Activated T-helper 9 cell treated with anti-CD3 and anti-CD28 coated beads, Interleukin-2, amount 50 U/mL, for 16 hours (primary cell): Measurements from ENCODE around the gene ZC3H4.

ENCODE experiments used
- DNase-seq: peaks from one replicate; pipeline ENCODE4 v3.0.0-alpha.2; 2020; ENCODE audit warnings: low read depth

The ZC3H4 gene

GRCh38 chr19:47047763-47048405 lies 65.7 kb downstream of the ZC3H4 start:
- peak; percentile 54 for DNase-seq

- no peak for DNase-seq
Observed at GRCh38 chr19:47047272-47047762, 66.3 kb downstream of the ZC3H4 start.

DNA sequence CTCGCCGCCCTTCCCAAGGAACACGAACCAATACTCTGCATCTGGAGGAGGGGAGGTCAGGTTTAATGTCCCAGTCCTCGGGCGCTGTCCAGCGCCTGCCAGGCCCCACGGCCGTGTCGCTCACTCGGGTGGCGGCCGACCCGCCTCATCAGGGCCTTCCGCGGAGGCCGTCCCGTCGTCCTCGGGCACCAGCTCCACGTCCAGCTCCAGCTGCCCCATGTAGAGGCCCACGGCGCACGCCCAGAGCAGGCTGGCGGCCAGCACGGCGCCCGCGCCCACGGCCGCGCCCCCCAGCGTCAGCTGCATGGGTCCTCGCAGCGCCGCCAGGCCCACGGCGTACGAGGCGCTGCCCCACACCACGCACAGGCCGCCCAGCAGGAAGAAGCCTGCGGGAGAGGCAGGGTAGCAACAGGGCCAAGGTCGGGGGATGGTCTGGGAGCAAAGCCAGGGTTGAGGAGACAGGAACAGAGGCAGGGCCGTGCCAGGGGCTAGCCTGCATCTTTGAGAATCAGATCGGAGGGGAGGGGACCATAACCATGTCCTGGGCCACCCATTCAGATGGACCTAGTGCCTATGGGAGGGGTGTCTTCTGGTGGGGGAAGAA lies 67.6 kb downstream of the ZC3H4 start:
- no peak for DNase-seq

DNA sequence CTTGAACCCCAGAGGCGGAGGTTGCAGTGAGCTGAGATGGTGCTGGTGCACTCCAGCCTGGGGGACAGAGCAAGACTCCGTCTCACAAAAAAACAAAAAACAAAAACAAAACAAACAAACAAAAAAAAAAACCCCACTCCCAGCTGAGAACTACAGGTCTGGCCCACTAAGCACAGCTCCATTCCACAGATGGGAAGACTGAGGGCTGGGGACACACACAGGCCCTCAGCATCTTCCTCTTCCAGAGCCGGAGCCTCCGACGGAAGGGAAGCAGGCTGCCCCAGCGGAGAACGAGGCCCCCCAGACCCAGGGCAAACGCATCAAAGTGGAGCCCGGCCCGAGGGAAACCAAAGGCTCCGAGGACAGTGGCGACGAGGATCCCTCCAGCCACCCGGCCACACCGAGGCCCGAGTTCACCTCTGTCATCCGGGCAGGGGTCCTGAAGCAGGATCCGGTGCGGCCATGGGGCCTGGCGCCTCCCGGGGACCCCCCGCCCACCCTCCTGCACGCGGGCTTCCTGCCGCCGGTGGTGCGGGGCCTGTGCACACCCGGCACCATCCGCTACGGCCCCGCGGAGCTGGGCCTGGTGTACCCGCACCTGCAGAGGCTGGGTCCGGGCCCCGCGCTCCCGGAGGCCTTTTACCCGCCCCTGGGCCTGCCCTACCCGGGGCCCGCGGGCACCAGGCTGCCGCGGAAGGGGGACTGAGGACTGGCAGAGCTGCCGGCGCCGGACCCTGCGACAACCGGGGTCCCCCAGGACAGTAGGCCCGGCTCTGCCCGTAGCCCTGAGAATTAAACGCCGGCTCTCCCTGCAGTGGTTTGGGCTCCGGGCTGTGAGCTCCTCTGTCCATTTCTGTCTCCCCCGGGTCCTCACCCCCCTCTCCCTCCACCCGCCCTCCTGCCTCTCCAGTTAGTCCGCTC lies 68.4 kb downstream of the ZC3H4 start:
- no peak for DNase-seq

- no peak for DNase-seq
Observed at GRCh38 chr19:47040869-47041268, 72.7 kb downstream of the ZC3H4 start.

- no peak for DNase-seq
Observed at GRCh38 chr19:47039239-47039874, 74.2 kb downstream of the ZC3H4 start.

DNA sequence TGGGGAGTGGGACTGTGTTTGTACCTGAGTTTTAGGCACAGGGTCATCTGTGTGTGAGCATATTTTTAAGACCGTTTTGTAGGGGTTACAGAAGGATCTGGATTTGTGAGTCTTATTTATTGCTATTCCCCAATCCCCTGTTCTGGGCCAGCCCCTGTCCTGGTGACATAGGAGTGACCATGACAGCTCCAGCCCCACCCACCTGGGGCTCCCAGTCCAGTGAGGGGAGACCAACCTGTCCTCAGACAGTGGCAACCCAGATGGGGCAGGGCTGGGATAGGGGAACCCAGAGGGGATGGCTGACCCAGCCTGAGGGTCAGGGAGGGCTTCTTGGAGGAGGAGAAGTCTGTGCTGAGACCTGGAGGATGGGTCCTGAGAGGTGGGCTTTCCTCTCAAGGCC lies 75.8 kb downstream of the ZC3H4 start:
- DNase-seq = no peak

DNA sequence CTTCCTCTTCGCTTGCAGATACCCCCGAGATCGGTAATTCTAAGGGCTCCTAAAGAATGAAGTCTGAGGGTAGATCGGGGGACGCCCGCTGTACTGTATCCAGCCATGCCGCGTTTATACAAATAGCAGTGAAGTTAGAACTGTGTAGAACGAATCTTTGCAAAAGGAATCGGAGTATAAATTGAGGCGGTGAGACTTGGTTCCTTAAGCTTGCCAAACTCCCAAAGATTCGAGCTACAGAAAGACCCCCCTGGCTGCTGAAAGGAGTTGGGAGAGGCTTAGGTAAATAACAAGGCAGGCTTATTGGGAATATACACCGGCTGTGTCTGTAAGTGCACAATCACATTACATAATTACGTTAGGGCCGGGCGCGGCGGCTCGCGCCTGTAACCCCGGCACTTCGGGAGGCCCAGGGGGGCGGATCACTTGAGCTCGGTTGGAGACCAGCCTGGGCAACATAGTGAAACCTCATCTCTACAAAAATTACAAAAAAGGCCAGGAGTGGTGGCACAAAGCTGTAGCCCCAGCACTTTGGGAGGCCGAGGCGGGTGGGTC lies 77.4 kb downstream of the ZC3H4 start:
- no peak for DNase-seq

GRCh38 chr19:47035127-47036096 lies 78.2 kb downstream of the ZC3H4 start:
- peak; percentile 92 for DNase-seq

GRCh38 chr19:47032171-47032811 lies 81.3 kb downstream of the ZC3H4 start:
- peak; percentile 55 for DNase-seq

DNA sequence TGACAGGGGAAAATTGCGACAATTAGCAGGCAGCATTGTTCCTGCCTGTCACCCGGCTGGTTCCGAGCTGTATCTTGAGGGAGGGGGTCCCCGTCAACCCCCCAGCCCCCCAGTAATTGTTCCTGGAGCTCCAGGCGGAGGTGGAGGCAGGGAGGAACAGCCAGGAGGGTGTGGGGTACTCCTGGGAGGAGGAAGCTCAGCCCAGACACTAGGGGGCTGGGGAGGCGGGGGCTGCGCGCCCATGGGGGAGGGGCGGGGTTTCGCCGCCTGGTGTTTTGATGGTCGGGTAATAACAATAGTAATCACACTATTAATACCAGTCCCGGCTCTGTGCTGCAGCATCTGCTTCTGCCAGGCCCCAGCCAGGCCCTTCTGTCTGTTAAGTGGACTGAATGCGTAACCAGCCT lies 85.4 kb downstream of the ZC3H4 start:
- no peak for DNase-seq

- no peak for DNase-seq
Observed at GRCh38 chr19:47027586-47028088, 85.9 kb downstream of the ZC3H4 start.

DNA sequence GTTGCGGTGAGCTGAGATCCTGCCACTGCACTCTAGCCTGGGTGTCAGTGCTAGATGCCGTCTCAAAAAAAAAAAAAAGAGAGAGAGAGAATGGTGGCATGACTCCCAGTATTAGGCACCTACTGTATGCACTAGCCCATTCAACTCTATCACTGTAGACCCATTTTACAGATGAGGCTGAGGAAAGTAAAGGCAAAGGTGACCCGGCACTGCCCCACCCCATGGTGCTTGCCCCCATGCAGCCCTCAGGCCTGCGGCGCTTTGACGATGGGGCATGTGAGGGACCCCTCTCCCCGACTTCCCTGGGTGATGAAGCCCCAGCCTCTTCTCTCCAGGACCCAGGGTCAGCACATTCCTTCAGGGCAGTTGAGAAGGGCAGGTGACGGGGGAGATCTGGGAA lies 86.7 kb downstream of the ZC3H4 start:
- DNase-seq = no peak

GRCh38 chr19:47026156-47026555 lies 87.4 kb downstream of the ZC3H4 start:
- no peak for DNase-seq

GRCh38 chr19:47024502-47024901 lies 89.1 kb downstream of the ZC3H4 start:
- DNase-seq = no peak

DNA sequence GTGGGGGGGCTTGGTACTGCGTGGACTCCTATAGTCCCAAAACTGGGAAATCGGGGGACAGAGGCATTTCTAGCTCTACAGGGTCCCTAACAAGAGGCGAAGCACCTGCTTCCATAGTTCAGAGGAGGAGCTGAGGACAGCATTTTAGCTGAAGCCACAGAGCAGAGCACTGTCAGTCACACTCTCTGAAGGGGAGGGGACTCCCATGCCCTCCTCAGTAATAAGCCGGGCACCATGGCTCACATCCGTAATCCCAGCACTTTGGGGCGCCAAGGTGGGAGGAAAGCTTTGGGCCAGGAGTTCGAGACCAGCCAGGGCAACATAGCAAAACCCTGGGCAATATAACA lies 90.2 kb downstream of the ZC3H4 start:
- no peak for DNase-seq

DNA sequence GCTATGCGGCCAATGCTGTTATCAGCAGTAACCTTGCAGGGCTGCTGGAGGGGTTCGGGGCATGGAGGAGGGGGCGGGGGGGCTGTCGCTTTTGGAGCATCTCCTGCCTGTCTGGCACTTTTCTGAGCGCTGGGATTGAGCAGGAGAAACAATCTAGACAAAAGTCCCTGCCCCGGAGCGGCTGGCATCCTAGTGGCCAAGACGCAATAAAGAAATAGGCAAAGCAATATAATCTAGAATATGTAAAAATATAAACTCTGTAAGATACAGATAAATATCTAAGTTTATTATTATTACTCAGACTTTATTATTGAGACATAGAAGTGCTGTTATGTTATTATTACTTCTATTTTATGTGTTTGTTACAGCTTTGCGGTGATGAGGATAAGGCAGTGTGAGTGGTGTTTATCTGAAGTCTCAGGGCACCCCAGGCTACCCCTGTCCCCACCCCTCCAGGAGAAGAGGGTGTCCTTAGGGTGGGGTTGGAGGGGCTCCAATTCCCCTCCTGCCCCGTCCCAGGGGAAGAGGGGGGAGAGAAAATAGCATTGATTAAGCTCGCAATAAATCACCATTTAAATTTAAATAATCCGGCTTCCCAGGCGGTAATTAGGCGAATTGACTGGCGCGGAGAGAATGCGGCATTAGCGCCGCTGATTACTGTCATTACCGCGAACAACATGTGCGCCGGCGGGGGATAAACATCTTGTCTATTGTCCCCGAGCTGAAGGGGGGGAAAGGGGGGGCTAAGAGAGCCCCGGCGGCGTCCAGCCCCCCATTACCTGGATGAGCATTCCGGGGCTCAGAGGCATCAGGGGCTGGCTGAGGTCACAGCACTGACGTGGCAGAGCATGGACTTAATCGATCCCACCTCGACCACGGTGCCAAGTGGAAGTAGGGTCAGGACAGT lies 90.8 kb downstream of the ZC3H4 start:
- no peak for DNase-seq

DNA sequence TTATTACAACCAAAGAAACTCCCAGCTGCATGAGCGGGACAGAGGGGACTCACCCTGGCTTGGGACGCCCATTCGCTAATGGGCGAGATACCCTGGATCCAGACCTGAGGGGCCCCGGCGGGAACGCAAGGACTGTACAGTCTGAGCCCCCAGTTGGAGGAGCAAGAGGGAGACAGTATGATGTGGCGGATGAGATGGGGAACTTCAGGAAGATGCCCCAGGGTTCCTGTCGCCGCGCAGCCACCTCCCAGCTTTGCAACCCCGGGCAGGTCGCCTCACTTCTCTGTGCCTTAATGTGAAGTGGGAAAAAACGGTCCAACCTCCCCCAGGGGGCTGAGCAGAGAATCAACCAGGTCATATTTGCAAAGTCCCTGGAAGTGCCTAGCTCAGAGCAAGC lies 91.4 kb downstream of the ZC3H4 start:
- no peak for DNase-seq

DNA sequence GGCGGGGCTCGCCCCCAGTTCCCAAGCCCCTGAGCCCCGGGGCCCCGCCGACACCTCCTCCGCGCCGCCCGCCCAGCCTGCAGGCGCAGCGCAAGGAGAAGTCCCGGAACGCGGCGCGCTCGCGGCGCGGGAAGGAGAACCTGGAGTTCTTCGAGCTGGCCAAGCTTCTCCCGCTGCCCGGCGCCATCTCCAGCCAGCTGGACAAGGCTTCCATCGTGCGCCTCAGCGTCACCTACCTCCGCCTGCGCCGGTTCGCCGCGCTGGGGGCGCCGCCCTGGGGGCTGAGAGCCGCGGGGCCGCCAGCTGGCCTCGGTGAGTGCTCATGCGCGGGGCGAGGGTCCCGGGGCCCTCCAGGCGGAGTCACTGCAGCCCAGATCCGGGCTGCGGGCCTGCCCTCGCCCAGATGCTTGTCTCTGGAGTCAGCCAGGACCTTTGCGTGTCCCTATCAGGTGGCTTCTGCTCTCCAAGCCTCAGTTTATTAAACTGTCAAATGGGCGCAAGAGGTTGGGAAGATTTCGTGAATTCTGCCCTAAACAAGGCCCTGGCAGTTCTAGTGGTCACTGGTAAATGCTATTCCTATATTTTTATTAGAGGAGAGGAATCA lies 91.9 kb downstream of the ZC3H4 start:
- no peak for DNase-seq
